Kidney glomerular epithelial cell (primary cell): ENCODE results near the gene LRRC36.
"Not testable (repeated sequence)": the region's sequence is repeated elsewhere in the genome, so short reads cannot be mapped to it uniquely, and the experiment has no call there.

Experiments used
- DNase-seq: peaks from one replicate; lab custom pipeline; 2025; lab: John Stamatoyannopoulos, UW

The LRRC36 gene

DNA sequence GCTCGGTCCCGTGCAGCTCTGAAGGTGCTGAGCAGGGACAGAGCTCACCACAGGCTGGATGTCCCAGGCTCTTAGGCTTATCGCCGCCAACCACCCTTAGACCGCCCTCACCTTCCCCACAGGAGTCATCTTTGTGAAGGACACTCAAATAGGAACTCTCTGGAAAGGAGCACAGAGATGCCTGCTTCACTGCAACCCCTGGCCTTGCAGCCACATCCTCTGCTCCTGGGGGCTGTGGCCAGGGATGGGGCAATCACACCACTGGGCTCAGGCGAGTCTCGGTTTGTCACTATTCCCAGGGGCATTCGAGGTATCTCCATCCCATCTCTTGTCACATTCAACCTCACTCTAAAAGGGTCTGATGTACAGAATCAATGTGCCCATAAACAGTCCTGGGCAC lies 78.7 kb downstream of the LRRC36 start:
- no peak for DNase-seq

- DNase-seq, result no peak
Measured at GRCh38 chr16:67406111-67406971, 79.7 kb downstream of the LRRC36 start.

GRCh38 chr16:67407176-67407787 lies 80.7 kb downstream of the LRRC36 start:
- DNase-seq, result no peak

DNA sequence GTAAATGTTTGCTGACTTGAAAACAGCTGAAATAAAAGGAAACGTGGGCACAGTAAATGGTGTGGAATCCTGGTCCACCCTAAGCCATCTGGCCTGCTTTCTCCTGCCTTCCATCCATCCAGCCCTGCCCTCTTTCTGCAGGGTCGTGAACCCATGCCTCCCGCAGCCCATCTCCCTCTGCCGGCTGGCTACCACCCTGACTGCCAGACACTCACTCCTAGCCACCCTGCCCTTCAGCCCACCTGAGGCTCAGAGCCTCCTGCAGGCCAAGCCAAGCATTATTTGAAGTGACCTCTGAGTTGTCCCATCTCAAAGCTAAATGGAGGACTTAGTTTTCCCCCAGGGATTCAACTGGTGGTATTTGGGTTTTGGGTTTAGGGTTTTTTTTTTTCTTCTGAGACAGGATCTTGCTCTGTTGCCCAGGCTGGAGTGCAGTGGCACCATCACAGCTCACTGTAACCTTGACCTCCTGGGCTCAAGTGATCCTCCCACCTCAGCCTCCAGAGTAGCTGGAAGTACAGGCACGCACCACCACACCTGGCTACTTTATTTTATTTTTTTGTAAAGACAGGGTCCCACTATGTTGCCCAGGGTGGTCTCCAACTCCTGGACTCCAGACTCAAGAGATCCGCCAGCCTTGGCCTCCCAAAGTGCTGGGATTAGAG lies 81.3 kb downstream of the LRRC36 start:
- DNase-seq, result no peak

DNA sequence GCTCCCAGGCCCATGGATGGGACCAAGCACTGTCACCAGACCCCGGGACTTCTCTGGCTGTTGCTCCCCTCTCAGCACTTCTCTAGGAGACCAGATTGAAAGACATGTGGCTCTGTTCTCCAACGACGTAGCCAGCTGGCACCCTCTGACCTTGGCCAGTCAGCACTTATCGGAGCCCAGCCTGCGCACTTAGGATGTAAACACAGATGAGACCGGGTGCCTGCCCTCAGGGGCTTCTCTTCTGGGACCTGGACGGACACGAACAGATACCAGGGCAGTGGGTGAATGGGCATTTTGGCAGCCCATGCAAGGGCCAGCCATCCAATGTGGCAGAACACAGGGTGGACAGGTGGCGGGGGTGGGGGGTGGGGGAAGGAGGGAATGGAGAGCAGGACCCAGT lies 83.0 kb downstream of the LRRC36 start:
- no peak for DNase-seq

DNA sequence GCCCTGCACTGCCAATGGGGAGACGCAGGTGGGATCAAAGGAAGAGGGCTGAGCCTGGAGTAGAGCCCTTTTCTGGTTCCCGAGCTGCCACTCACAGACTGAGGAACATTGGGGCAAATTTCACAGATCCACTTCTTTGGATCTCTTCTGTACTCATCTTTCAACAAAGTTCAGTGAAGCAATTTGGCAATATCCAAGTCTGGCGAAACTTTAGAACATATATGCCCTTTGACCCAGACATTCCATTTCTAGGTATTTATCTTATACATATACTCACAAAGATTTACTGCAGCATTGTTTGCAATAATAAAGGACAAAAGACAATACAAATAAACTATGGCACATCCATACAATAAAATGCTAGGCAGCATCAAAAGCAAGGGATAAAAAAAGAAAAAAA lies 84.7 kb downstream of the LRRC36 start:
- no peak for DNase-seq

DNA sequence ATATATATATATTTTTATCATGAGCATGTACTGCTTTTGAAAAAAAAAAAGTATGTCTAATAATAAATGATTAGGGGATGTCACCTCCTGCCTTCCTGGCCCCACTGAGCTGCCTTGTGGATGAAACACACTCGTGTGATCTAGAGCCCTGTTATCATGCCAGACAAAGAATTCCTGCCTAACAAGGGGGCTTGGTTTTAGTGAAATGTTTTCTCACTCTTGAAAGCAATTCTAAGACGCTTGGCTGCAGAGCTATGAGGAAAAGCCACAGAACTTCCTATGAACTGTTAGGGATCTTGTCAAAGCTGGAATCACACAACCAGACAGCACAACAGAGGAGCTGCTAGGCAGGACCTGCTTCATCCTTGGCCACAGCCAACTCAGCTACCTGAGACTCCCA lies 85.7 kb downstream of the LRRC36 start:
- DNase-seq, result no peak

GRCh38 chr16:67413978-67414911 lies 87.6 kb downstream of the LRRC36 start:
- no peak for DNase-seq

DNA sequence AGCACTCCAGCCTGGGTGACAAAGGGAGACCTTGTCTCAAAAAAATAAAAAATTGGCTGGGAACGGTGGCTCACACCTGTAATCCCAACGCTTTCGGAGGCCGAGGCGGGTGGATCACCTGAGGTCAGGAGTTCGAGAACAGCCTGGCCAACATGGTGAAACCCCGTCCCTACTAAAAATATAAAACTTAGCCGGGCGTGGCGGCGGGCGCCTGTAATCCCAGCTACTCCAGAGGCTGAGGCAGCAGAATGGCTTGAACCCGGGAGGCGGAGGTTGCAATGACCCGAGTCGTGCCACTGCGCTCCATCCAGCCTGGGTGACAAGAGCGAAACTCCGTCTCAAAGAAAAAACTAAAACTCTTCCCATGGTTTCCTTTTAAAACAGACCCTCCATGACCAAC lies 88.8 kb downstream of the LRRC36 start:
- DNase-seq, result not testable (repeated sequence)

- no peak for DNase-seq
Measured at GRCh38 chr16:67415872-67416793, 89.5 kb downstream of the LRRC36 start, which contains the start of gene ZDHHC1. Gene ZDHHC1 (minus strand): TSS chr16:67416477. CDS start chr16:67407775, 8,702 bp downstream.

DNA sequence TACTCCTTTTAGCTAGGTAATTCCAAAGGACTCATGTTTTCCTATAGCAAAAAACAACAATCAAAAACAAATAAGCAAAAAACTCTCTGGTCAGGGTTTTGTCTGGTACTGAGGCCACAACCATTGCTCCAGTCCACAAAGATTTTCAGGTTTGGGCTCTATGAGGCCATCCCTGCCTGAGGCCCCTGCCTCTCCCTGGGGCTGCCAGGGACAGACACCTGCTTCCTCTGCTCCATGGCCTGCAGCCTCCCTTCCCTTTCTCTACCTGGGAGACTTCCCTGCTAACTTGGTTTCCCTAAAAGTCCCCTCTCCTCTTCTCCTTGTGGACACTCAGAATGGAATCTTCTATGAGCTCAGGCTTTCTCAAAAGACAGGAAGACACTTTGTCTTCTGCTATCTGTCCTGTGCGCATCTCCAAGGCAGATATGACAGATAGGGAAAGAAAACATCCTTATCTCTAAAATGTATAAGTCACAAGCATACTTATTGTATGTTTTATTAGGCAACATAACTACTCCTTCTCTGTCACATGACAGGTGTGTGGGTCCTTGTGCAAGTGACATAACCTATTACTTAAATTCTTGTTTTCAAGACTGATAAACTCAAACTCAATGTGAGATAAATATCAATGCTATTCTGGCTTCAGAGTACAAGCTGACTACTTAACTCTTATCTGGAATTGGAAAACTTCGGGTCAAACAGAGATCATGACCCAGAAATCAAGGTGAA lies 90.9 kb downstream of the LRRC36 start:
- DNase-seq, result no peak

- DNase-seq, result no peak
Measured at GRCh38 chr16:67419502-67419901, 92.9 kb downstream of the LRRC36 start.

DNA sequence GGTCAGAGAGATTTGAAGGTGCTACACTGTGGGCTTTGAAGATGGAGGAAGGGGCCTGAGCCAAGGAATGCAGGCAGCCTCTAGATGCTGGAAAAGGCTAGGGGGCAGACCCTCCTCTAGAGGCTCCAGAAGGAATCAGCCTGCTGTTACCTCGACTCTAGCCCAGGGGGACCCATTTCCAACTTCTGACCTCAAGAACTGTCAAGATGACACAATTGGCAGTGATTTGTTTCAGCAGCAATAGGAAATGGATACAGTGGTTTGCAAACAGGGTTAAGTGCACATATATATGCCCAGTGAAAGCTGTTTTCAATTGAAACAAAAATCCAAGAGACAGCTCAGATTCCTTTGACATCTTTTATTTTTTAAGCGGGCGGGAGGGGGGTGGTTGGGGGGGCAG lies 93.3 kb downstream of the LRRC36 start:
- no peak for DNase-seq

GRCh38 chr16:67421030-67421429 lies 94.4 kb downstream of the LRRC36 start:
- DNase-seq, result no peak

DNA sequence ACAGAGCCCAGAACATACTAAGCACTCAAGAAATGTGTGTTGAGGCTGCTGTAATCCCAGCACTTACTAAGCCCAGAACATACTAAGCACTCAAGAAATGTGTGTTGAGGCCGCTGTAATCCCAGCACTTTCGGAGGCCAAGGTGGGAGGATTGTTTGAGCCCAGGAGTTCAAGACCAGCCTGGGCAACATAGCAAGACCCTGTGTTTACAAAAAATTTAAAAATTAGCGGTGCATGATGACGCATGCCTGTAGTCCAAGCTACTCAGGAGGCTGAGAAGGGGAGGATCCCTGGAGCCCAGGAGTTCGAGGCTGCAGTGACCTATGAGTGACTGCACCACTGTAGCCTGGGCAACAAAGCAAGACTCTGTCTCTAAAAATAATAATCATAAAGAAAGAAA lies 96.4 kb downstream of the LRRC36 start:
- no peak for DNase-seq

DNA sequence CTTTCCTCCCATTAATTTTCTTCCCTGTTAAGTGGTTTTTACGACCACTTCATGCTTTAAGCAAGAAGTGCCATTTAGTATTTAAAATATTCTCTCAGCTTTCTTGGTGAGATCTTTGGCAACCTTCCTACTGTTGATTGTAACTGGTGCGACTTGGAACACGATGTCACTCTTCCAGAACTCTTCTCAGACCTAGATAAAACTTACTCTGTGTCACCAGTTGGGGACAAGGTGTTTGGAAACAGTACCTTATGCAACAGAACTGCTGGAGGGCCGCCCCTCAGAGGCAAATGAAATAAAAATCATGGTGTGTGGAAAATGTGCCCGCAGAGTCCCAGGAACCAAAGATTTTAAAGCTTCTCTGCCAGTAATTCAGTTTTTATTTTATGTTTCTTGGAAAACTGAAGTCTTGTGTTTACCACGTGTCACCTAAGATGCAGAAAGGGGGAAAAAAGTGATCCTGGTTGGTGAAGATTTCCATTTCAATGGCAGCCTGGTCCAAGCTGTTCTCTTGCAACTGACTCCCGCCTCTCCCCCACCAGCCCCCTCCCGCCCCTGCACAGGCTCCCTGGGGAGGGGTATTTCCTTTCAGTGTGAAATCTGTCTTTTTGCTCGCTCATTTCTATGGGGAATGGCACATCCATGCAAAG lies 97.1 kb downstream of the LRRC36 start:
- DNase-seq, result no peak

DNA sequence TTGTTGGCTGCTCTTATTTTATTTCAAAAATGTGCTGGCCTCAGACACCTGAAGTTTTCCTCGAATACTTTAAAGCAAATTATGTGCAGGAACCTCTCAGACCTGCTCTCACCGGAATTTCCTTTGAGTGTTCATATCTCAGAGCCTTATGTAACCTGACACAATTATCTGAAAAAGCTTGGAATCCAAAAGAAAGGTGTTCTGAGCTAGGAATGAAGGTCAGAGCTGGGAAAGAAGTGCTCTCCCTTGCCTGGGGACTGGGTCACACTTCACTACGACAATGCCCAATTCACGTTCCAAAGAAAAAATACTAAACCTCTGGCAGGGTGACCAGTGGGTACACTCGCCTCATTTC lies 97.6 kb downstream of the LRRC36 start:
- no peak for DNase-seq

GRCh38 chr16:67425061-67425460 lies 98.4 kb downstream of the LRRC36 start:
- no peak for DNase-seq

GRCh38 chr16:67425580-67425979 lies 99.0 kb downstream of the LRRC36 start:
- DNase-seq, result no peak

- no peak for DNase-seq
Measured at GRCh38 chr16:67426022-67426421, 99.4 kb downstream of the LRRC36 start.
